ENCODE results near the gene OPCML. TPM values are rescaled to one million over a fixed set of nuclear protein-coding genes. Genes with fewer than 3 reads are reported as not detected.

The OPCML gene
- total RNA-seq, 2 donors from 2014 or later = not detected

GRCh38 chr11:133078591-133079404 lies 453.5 kb downstream of the OPCML start:
- ATAC-seq = no peak

DNA sequence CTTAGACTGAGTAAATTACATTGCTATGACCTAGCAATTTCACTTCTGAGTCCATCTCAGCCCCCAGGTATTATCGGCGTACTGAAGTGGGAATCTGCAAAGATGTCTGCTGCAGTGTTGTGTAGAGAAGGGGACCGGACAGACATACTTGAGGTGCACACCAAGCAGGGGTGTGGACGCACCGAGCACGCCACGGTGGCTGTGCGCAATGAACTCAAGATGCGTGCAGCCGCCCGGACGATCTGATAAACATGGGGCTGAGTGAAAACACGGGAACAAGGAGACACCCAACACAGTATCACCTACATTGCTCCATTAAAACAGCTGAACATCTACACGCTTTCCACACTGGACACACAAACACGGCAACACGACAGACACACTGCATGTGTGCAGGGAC lies 454.3 kb downstream of the OPCML start:
- no peaks in the 10 kb centered on the region for H3K9me3 Mint-ChIP-seq
- H3K27ac Mint-ChIP-seq = no peak overlapping the region
- DNase-seq (ENCODE audit: low spot score) (no peak), ATAC-seq (no peak)
- H3K4me3 Mint-ChIP-seq = no peak overlapping the region
- no peaks in the 10 kb centered on the region for H3K4me1 Mint-ChIP-seq (ENCODE audit: low read depth in 2 of 2)
- H3K27me3 Mint-ChIP-seq = peaks cover 4 to 6% of the 10 kb centered on the region in 2 donors
- no peaks in the 10 kb centered on the region for H3K36me3 Mint-ChIP-seq

More at GRCh38 chr11:133078591-133079404, 453.5 kb downstream of the OPCML start:
- DNase-seq (ENCODE audit: low spot score) = no peak
- peaks cover 7 to 9% of the 10 kb centered on the region in 2 donors for H3K27me3 Mint-ChIP-seq
- H3K36me3 Mint-ChIP-seq = no peaks in the 10 kb centered on the region
- no peak overlapping the region for H3K4me3 Mint-ChIP-seq
- no peak overlapping the region for H3K27ac Mint-ChIP-seq
- no peaks in the 10 kb centered on the region for H3K9me3 Mint-ChIP-seq
- no peaks in the 10 kb centered on the region for H3K4me1 Mint-ChIP-seq (ENCODE audit: low read depth in 2 of 2)

GRCh38 chr11:133075351-133075750 lies 456.9 kb downstream of the OPCML start:
- Mint-ChIP-seq H3K4me1 (ENCODE audit: low read depth in 2 of 2) (no peaks in the 10 kb centered on the region), H3K27ac (no peak overlapping the region), H3K36me3 (no peaks in the 10 kb centered on the region), H3K4me3 (no peak overlapping the region), H3K9me3 (no peaks in the 10 kb centered on the region), H3K27me3 (peaks cover 6% of the 10 kb centered on the region in 2 donors)
- ATAC-seq = no peak
- no peak for DNase-seq (ENCODE audit: low spot score)

DNA sequence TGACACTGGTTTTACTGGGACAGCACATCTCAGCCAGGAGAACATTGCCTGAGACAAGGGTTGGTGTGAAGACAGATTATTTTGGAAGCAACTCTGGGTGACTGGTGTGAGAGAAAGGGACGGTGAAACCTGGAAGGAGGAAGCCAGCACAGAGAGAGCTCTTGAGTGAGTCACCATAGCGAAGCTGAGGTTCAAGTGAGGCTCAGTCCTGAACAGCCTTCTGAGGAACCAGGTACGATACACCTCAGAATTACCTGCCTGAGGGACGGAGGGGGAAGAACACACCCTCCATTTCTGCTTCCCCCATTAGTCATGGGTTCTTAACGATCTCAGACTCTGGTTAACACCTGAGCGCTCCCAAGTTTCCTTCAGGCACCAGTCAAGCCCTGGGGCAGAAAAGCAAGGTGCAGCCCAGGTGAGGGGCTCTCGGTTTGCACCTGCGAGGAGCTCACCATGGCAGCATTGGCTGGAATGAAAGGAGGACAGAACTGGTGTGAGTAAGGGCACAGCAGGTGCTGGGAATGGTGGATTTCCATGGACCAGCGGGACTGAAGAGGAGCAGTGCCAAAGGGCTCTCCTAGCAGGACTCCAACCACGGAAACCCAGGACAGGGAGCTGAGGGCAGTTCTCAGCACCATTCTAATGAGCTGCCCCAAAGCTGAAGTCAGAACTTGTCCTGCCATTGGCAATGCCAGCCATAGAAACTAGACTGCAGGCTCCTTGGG lies 459.3 kb downstream of the OPCML start:
- no peaks in the 10 kb centered on the region for H3K36me3 Mint-ChIP-seq
- no peaks in the 10 kb centered on the region for H3K4me1 Mint-ChIP-seq (ENCODE audit: low read depth in 2 of 2)
- H3K27me3 Mint-ChIP-seq = peaks cover 4 to 6% of the 10 kb centered on the region in 2 donors
- peak in 1 of 2 donors; percentile 40 for ATAC-seq
- no peak for DNase-seq (ENCODE audit: low spot score)
- no peak overlapping the region for H3K27ac Mint-ChIP-seq
- H3K4me3 Mint-ChIP-seq = no peak overlapping the region
- H3K9me3 Mint-ChIP-seq = no peaks in the 10 kb centered on the region

GRCh38 chr11:133072378-133072777 lies 459.9 kb downstream of the OPCML start:
- H3K27me3 Mint-ChIP-seq = peaks cover 6 to 7% of the 10 kb centered on the region in 2 donors
- no peaks in the 10 kb centered on the region for H3K9me3 Mint-ChIP-seq
- no peak for DNase-seq (ENCODE audit: low spot score)
- H3K36me3 Mint-ChIP-seq = no peaks in the 10 kb centered on the region
- no peak overlapping the region for H3K4me3 Mint-ChIP-seq
- no peak for ATAC-seq
- no peaks in the 10 kb centered on the region for H3K4me1 Mint-ChIP-seq (ENCODE audit: low read depth in 2 of 2)
- H3K27ac Mint-ChIP-seq = no peak overlapping the region

DNA sequence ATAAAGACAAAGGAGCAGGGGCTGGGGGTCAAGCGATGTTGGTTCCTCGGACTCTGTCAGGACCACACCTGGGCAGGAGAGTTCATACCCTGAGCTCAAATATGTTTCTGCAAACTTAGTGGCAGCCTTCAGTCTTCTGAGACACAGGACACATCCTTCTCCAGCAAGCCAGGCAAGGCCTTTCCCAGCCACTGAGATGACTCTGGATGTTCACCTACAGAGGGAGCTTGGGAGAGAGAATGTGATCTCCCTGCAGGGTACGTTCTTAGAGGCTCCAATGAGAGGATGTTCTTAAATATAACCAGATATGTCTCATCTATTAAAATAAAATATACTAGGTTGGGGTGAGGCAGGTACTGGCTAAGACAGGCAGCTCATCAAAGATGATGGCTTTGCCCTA lies 461.5 kb downstream of the OPCML start:
- no peak overlapping the region for H3K27ac Mint-ChIP-seq
- peaks cover 11% of the 10 kb centered on the region in 2 donors for H3K27me3 Mint-ChIP-seq
- no peaks in the 10 kb centered on the region for H3K36me3 Mint-ChIP-seq
- H3K4me3 Mint-ChIP-seq = no peak overlapping the region
- ATAC-seq = no peak
- peaks cover 0 to 2% of the 10 kb centered on the region in 2 donors for H3K4me1 Mint-ChIP-seq (ENCODE audit: low read depth in 2 of 2)
- no peaks in the 10 kb centered on the region for H3K9me3 Mint-ChIP-seq
- no peak for DNase-seq (ENCODE audit: low spot score)

DNA sequence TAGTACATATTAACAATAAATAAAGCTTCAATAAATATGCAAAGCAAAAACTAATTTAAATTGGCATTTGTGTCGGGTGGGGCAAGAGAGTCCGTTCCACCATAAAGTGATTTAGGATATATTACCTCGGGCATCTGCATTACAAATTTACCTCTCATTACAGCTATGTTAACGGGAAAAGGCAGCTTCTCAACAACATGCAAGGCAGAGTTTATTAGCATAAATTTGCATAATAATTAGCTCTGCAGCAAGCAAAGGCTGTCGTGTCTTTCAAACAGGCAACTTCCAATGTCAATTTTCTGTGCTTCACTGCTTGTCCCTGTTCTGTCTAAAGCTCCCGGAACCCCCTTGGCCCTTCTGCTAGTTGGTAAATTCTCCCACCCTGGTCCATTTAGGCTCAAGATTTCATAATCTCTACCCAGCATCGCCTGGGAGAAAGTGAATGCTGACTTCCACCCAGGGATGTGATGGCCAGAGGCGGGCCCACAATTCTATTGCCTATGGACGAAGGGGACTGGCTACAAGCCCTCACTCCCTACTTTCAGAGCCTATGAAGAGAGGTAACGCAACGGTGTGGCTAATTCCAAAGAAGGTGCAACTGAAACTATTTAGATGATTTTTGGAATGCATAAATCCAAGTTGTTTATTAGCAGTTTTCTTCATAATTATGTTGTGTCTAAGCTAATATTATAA lies 462.1 kb downstream of the OPCML start:
- H3K36me3 Mint-ChIP-seq = no peaks in the 10 kb centered on the region
- peaks cover 12 to 14% of the 10 kb centered on the region in 2 donors for H3K27me3 Mint-ChIP-seq
- no peaks in the 10 kb centered on the region for H3K9me3 Mint-ChIP-seq
- peaks cover 0 to 3% of the 10 kb centered on the region in 2 donors for H3K4me1 Mint-ChIP-seq (ENCODE audit: low read depth in 2 of 2)
- no peak overlapping the region for H3K27ac Mint-ChIP-seq
- DNase-seq (ENCODE audit: low spot score) (no peak), ATAC-seq (no peak)
- H3K4me3 Mint-ChIP-seq = no peak overlapping the region

DNA sequence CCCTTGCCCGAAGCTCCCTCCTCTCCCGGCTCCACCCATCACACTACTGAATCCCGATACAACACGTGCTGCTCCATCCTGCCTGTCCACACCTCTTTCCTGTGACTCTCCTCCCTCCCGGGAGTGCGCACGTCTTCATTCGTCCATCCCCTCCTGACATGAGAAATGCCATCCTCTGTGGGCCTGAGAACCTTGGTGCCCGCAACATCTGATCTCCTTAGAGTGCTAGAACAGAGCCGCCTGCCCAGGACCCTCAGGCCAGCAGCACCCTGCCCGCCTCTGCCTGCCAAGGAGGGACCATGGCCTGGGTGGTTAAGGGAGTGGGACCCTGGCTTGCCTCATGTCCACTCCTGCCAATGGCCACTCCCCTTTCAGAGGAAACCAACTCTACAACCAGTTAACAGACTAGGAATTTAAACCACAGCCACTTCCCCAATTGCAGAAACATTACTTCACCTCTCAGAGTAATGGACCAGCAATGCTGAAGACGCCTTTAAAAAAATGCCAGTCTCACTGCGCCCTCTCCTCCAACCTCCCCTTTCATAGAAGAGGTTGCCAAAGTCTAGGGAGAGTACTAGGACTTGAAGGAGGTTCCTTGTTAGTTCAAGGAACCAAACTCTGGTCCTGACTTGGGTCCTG lies 466.3 kb downstream of the OPCML start:
- Mint-ChIP-seq H3K9me3 (no peaks in the 10 kb centered on the region), H3K36me3 (no peaks in the 10 kb centered on the region), H3K27ac (no peak overlapping the region), H3K4me1 (ENCODE audit: low read depth in 2 of 2) (peaks cover 0 to 3% of the 10 kb centered on the region in 2 donors), H3K4me3 (no peak overlapping the region), H3K27me3 (peaks cover 15 to 25% of the 10 kb centered on the region in 2 donors)
- DNase-seq (ENCODE audit: low spot score) (no peak), ATAC-seq (peak; percentile 34 to 52)

DNA sequence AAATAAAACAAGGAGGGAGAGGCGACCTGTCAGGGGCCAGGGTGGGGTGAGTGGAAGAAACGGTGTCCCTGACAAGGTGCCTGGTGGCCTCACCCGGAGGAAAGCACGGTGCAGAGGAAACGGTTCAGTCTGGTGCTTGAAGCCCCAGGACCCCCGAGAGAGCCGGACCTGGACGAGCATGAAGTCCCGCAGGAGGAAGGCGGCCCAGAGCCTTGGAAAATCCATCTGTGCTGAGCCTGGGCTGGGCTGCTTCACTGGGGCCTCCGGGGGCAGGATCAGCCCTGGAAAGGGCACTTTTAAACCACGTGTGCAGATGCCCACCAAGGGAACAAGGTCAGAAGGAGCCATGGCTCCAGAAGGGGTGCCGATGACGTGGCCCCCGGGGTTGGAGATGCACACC lies 467.3 kb downstream of the OPCML start:
- peaks cover 0 to 3% of the 10 kb centered on the region in 2 donors for H3K4me1 Mint-ChIP-seq (ENCODE audit: low read depth in 2 of 2)
- H3K27me3 Mint-ChIP-seq = peaks cover 15 to 25% of the 10 kb centered on the region in 2 donors
- no peak for DNase-seq (ENCODE audit: low spot score)
- ATAC-seq = no peak
- H3K36me3 Mint-ChIP-seq = no peaks in the 10 kb centered on the region
- no peak overlapping the region for H3K4me3 Mint-ChIP-seq
- H3K27ac Mint-ChIP-seq = no peak overlapping the region
- H3K9me3 Mint-ChIP-seq = no peaks in the 10 kb centered on the region

DNA sequence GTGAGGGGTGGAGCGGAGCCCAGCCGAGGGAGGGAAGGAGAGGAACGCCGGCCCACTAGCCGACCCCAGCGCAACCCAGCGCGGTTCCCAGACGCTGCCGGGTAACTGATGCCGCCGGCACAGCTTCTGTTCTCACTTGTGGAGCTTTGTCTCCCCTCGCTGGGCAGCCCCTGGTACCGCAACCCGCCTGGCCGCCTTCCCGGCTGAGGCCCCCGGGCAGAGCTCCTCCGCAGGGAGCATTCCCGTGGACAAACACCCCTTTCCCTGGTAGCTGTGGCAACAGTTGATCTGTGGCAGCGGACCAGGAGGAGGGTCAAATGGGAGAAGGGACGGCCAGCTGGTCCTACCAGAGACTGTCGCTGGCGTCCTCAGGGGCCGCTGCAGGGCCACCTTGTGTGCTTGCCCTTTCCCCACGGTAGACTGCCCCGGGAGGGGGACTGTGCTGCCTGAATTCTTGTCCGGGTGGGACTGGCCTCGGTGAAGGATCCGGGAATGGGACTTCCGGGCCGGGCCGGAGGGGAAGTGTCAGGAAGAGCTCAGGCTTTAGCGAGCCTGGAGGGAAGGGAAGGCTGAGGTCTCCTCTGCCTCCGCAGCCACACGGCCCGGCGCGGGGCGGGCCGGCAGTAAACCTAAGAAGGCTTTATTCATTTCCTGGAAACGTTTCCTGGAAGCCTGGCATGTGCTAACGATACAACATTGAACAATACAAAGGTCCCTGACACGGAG lies 468.0 kb downstream of the OPCML start:
- peaks cover 15 to 25% of the 10 kb centered on the region in 2 donors for H3K27me3 Mint-ChIP-seq
- H3K4me3 Mint-ChIP-seq = no peak overlapping the region
- ATAC-seq = no peak
- H3K36me3 Mint-ChIP-seq = no peaks in the 10 kb centered on the region
- no peak overlapping the region for H3K27ac Mint-ChIP-seq
- peaks cover 0 to 3% of the 10 kb centered on the region in 2 donors for H3K4me1 Mint-ChIP-seq (ENCODE audit: low read depth in 2 of 2)
- H3K9me3 Mint-ChIP-seq = no peaks in the 10 kb centered on the region
- DNase-seq (ENCODE audit: low spot score) = no peak

DNA sequence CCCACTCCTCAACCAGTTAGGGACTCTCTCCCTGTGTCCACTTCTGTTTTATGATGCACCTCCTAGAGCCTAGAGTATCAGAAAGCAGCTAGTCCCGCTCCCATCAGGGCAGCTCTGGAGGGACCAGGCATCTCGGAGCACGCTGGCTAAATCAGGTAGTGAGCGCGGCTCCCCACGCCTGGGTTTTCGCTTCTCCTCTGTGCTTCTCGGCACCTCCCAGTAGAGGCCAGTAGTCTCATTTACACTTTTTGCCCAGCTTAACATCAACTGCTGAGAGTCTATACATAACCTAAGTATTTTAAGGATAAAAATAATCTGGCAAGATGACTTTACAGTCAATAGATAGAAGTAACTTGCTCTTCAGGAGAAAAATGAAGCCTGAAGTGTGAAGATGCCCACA lies 473.8 kb downstream of the OPCML start:
- Mint-ChIP-seq H3K27ac (no peak overlapping the region), H3K27me3 (peaks cover 0 to 10% of the 10 kb centered on the region in 2 donors), H3K9me3 (no peaks in the 10 kb centered on the region), H3K4me3 (no peak overlapping the region), H3K4me1 (ENCODE audit: low read depth in 2 of 2) (no peaks in the 10 kb centered on the region), H3K36me3 (no peaks in the 10 kb centered on the region)
- no peak for ATAC-seq
- no peak for DNase-seq (ENCODE audit: low spot score)

DNA sequence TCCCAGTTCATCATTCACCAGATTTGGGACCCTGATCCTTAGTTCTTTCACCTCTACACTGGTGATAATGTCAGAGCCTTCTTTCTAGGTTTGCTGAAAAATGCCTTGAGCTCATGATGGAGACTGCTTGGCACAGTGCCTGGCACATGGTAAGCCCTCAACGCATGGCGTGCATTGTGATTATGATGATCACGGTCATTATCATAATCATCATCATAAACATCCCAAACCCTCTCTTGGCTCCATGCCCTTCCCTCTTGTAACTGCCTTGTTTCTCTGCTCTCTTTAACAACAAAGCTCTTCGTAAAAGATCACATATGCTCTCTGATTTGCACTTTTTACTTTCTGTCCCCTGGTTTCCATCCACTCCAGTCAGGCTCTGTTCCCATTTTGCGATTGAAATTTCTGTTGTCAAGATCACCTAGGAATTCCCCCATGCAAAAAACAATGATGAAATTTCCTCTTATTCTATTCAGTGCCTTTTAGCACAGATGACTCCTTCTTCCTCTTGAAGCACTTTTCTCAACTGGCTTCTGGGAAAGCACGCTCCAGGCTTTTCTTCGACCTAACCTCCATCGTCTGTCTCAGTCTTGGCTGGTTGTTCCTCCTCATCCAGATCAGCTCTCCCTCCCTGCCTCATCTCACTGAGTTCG lies 479.1 kb downstream of the OPCML start:
- Mint-ChIP-seq H3K4me1 (ENCODE audit: low read depth in 2 of 2) (no peaks in the 10 kb centered on the region), H3K36me3 (no peaks in the 10 kb centered on the region), H3K27me3 (peaks cover 2 to 10% of the 10 kb centered on the region in 2 donors), H3K9me3 (peaks cover 4% of the 10 kb centered on the region), H3K4me3 (no peak overlapping the region), H3K27ac (no peak overlapping the region)
- no peak for DNase-seq (ENCODE audit: low spot score)
- no peak for ATAC-seq
